Transverse colon (tissue), 4 donors: ENCODE data around the gene KLHDC8A.

Experiments
- CTCF ChIP-seq, 5 experiments: fragments of 200-600 bp in 3 of 5; fragments of 450-650 bp in 2 of 5; sonication (generic) in 3 of 5; IDR thresholded peaks; 1 replicate in 2 of 5; 2 replicates in 3 of 5; pipeline ENCODE4 v1.5.1; 2016 to 2017; ENCODE audit warnings: antibody characterized with exemption in 5 of 5, inconsistent platforms in 3 of 5, mild to moderate bottlenecking in 2 of 5, moderate library complexity in 1 of 5
- POLR2AphosphoS5 ChIP-seq, 3 donors: sonication (generic); formaldehyde crosslinking; IDR thresholded peaks; one replicate each; pipeline ENCODE4 v1.6.1; 2016; ENCODE audit warnings: antibody characterized with exemption in 3 of 3

GRCh38 chr1:205350691-205351141 lies 6.0 kb downstream of the KLHDC8A start:
- TF ChIP-seq CTCF (IDR thresholded peaks at IDR 0.05) (no peak), POLR2AphosphoS5 (IDR thresholded peaks at IDR 0.05) (no peak)
